Measurements from ENCODE around the gene SLC31A2.
"Not testable (repeated sequence)": the region's sequence is repeated elsewhere in the genome, so short reads cannot be mapped to it uniquely, and the experiment has no call there.

The SLC31A2 gene

GRCh38 chr9:113150670-113151611 lies at the start of gene SLC31A2:
Gene SLC31A2, plus strand, starts transcription at chr9:113151007. Its CDS starts 68 bp downstream, at chr9:113151075.
- peak; percentile 91 for DNase-seq

- DNase-seq: not testable (repeated sequence)
These were observed 45.5 kb upstream of the SLC31A2 start for GRCh38 chr9:113105345-113105744.

GRCh38 chr9:113111065-113111951 lies 39.5 kb upstream of the SLC31A2 start:
- not testable (repeated sequence) for DNase-seq

- not testable (repeated sequence) for DNase-seq
These were observed 37.9 kb upstream of the SLC31A2 start for GRCh38 chr9:113112706-113113510.

- not testable (repeated sequence) for DNase-seq
These were observed 32.0 kb upstream of the SLC31A2 start for GRCh38 chr9:113118829-113119228.

GRCh38 chr9:113125386-113126035 lies 25.3 kb upstream of the SLC31A2 start:
- DNase-seq: no peak

GRCh38 chr9:113129466-113129865 lies 21.3 kb upstream of the SLC31A2 start:
- DNase-seq: no peak

- DNase-seq: no peak
These were observed 20.9 kb upstream of the SLC31A2 start for GRCh38 chr9:113129884-113130283.

- DNase-seq: no peak
These were observed 19.1 kb upstream of the SLC31A2 start for GRCh38 chr9:113131689-113132151.

- DNase-seq: no peak
These were observed 13.3 kb upstream of the SLC31A2 start for GRCh38 chr9:113137196-113138168.

GRCh38 chr9:113138760-113139159 lies 12.0 kb upstream of the SLC31A2 start:
- no peak for DNase-seq

GRCh38 chr9:113139225-113139829 lies 11.5 kb upstream of the SLC31A2 start:
- DNase-seq: no peak

GRCh38 chr9:113139953-113140352 lies 10.9 kb upstream of the SLC31A2 start:
- no peak for DNase-seq

GRCh38 chr9:113140896-113141295 lies 9.9 kb upstream of the SLC31A2 start:
- not testable (repeated sequence) for DNase-seq

- DNase-seq: no peak
These were observed 7.2 kb upstream of the SLC31A2 start for GRCh38 chr9:113143432-113144227.

- no peak for DNase-seq
These were observed 2.5 kb upstream of the SLC31A2 start for GRCh38 chr9:113148372-113148705.

- DNase-seq: no peak
These were observed 1.9 kb upstream of the SLC31A2 start for GRCh38 chr9:113148781-113149510.

GRCh38 chr9:113149561-113149960 lies 1.2 kb upstream of the SLC31A2 start:
- DNase-seq: not testable (repeated sequence)
